ENCODE results near the gene PTPN6.

Gene PTPN6

GRCh38 chr12:6942331-6942665 lies 8.9 kb upstream of the PTPN6 start:
- DNase-seq = no peak

- peak; percentile 92 for DNase-seq
Measured at GRCh38 chr12:6943389-6943721, 7.8 kb upstream of the PTPN6 start.

DNA sequence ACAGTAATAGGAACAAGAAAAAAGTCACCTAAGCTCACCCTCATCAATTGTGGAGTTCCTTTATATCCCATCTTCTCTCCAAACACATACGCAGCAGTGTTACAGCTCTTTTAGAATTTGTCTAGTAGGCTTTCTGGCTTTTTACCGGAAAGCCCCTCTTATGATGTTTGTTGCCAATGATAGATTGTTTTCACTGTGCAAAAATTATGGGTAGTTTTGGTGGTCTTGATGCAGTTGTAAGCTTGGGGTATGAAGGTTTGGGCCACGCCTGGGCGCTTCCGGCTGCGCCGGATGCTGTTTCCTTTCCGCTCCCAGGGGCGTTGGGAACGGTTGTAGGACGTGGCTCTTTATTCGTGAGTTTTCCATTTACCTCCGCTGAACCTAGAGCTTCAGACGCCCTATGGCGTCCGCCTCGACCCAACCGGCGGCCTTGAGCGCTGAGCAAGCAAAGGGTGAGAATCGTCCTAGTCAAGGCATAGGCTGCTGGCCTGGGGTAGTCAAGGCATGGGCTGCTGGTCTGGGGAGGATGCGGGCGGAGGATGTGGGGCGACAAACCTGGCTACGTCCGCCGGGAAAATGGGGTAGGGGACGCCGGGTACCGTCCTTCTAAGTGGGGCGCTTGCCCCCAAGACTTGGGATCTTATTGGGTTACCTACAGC lies 7.3 kb upstream of the PTPN6 start, which contains the start of the genes C12orf57 and RNU7-1:
Gene C12orf57, plus strand, starts transcription at position 301 of the 659 bp plus-strand sequence. Its CDS starts 100 bp downstream, at position 401.
Gene RNU7-1, plus strand, starts transcription at position 95 of the 659 bp plus-strand sequence.
- peak; percentile 88 for DNase-seq

GRCh38 chr12:6944381-6945186 lies 6.6 kb upstream of the PTPN6 start:
- DNase-seq = peak; percentile 90

DNA sequence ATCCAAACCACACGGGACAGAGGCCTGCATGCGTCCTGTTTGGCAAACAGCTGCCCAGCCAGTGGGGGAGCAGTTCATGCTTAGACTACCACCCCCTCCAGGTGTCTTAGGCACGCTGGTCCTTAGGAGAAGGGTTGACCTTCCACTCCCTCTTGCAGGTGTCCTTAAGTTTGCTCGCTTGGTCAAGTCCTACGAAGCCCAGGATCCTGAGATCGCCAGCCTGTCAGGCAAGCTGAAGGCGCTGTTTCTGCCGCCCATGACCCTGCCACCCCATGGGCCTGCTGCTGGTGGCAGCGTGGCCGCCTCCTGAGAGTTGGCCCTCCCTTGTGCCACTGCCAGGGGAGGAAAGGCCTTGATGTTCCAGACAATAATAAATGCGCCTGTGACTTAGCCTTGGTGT lies 5.5 kb upstream of the PTPN6 start:
- DNase-seq = no peak

GRCh38 chr12:6946033-6946919 lies 4.9 kb upstream of the PTPN6 start:
- DNase-seq = peak; percentile 63

DNA sequence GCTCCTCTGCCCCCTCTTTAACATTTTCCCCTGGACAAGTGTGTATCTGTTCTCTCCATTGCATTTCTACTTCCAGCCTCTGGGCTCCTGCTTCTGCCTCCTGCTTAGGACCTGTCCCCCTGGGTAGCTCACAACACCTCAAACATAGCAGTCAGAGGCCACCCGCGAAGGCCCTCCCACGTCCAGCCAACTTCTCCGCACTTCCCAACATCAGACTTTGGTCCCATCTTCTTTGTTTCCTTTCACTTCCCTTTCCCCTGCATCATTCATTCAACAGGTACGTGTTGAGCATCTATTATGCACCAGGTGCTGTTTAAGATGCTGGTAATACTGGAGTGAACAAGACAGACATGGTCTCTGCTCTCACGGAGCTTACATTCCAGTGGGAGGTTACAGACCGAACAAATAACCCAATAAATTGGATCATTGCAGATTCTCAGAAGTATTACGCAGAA lies 4.2 kb upstream of the PTPN6 start:
- DNase-seq = no peak

DNA sequence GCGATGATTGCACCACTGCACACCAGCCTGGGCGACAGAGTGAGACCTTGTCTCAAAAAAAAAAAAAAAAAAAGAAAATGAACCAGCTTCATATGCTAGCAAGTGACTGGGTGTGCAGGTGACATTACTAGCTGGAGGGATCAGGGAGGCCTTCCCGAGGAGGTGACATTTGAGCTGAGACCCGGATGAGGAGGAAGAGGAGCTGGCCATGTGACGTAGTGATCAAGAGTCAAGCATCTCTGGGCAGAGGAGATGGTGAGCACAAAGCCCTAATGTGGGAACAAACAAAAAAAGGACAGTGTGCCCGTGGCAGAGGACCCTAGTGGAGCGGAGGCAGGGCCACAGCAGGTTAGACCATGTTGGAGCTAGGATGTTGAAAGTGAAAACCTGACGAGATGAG lies 3.5 kb upstream of the PTPN6 start:
- no peak for DNase-seq

DNA sequence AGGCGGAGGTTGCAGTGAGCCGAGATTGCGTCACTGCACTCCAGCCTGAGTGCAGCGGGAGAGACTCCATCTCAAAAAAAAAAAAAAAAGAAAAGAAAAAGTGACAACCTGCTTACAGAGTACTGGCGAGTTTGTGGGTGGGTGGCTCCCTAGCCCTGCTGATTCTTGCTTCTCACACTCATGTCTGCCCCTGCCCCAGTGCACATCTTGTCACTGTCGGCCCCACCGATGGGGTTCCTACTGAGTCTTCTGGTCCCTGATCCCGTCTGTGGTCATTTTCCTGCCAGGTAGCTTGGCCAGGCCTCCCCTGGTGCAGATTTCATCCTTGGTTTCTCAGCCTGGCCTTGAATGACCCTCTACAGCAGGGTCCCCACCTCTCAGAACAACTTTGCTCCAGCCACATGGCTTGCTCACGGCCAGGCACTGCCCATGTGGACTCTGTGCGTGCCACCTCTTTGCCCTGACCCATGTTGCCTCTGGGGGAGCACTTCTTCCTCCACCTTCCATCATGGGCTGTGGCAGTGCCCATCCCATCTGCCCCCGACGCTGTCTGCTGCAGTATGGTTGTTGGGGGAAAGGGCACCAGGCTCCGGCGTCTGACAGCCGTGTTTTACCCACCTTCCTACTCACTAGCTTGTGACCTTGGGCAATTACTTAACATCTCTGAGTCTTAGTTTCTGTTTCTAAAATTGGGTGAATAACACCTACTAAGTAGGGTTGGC lies 2.1 kb upstream of the PTPN6 start:
- DNase-seq = peak; percentile 62

GRCh38 chr12:6950401-6950801 lies 755 bp upstream of the PTPN6 start:
- DNase-seq = no peak

DNA sequence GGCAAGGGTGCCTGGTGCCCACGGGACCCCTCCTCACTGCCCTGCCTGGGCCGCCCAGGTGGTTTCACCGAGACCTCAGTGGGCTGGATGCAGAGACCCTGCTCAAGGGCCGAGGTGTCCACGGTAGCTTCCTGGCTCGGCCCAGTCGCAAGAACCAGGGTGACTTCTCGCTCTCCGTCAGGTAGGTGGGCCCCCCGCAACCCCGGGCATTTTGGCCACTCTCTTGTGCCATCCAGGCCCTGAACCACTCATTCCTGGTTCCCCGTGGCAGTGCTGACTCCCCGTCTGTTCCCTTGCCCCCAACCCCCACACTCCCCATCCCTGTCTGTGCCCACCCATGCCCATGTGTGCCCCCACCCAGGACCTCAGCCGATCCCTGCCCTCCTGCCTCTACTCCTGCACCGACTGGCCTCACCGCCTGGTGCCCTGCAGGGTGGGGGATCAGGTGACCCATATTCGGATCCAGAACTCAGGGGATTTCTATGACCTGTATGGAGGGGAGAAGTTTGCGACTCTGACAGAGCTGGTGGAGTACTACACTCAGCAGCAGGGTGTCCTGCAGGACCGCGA lies 480 bp downstream of the PTPN6 start:
- no peak for DNase-seq

GRCh38 chr12:6952121-6952862 lies 1.1 kb downstream of the PTPN6 start:
- DNase-seq = no peak

GRCh38 chr12:6952863-6953441 lies 1.8 kb downstream of the PTPN6 start:
- DNase-seq = no peak

DNA sequence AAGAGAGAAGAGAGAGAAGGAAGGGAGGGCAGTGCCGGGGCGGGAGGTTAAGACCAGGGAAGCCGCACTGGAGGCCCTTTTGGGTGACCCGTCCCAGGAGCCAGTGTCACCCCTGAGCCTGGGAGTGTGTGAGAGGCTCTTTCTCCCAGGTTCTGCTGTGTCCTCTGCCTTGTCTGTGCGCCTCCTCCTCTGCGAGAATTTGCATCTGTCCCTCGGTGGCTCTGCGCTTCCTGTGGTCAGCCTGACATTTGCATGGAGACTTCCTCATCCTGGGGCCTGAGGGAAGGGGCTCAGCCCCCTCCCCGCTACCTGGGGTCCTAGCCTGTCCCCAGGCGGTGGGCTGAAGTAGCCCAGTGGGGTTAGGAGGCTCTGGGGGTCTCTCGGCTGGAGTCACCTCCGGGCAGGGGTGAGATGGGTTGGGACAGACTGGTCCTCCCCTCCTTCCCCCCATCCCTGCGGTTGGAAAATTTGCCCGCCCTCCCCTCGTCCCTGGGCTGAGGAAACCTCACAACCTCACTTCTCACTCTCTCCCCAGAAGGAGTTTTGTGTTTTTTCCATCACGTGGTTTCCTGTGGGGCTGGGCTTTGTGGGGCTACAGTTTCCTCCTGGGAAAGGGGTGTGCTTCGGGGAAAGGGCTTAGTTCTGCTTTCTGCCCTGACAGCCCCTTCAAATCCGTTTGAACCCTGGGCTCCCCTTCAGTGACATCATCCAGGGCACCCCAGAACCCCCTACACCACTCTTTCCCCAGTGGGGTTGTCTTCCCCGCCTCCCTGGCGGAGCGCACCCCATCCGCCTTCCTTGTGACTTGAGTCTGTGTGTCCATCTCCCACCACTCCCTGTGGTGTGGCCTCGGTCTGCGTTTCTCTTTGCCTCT lies 2.5 kb downstream of the PTPN6 start:
- peak; percentile 84 for DNase-seq

GRCh38 chr12:6954316-6955107 lies 3.4 kb downstream of the PTPN6 start:
- no peak for DNase-seq

GRCh38 chr12:6955108-6956020 lies 4.2 kb downstream of the PTPN6 start:
- DNase-seq = no peak

DNA sequence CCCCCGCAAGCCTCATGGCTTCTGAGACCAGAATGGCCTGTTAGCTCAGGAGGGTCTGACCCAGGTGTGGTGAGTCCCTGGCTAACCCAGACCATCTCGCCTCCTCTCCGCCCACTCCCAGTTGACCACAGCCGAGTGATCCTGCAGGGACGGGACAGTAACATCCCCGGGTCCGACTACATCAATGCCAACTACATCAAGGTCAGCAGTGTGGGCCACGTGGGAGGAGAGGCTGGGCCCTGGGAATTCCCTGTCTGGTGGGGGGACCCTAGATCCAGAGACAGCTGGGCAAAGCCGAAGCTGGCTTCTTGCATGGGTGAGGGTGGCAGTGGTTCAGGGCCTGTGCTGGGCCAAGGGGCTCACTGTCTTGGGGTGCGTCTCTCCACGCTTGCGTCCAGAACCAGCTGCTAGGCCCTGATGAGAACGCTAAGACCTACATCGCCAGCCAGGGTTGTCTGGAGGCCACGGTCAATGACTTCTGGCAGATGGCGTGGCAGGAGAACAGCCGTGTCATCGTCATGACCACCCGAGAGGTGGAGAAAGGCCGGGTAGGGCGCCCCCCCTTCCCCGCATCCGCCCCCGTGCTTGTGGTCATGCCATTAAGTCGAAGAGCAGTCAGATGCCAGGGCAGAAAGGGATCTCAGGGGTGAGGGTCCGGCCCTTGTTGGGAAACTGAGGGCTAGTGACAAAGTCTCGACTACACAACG lies 5.0 kb downstream of the PTPN6 start:
- DNase-seq = no peak
